Rectal smooth muscle tissue (tissue), 1 donor: ENCODE data around the gene TNNT3.

Experiments
- H3K27ac ChIP-seq: one replicate; pipeline ENCODE4 v1.7.0; 2013; ENCODE audit warnings: low read depth, low read length, inconsistent platforms
- H3K27me3 ChIP-seq: one replicate; pipeline ENCODE4 v1.7.0; 2013; ENCODE audit warnings: low read length; ENCODE audit not compliant: control insufficient read depth, insufficient read depth
- H3K36me3 ChIP-seq: one replicate; pipeline ENCODE4 v1.7.0; 2013; ENCODE audit warnings: low read length; ENCODE audit not compliant: control insufficient read depth, insufficient read depth
- H3K4me1 ChIP-seq: one replicate; pipeline ENCODE4 v1.7.0; 2013; ENCODE audit warnings: low read length; ENCODE audit not compliant: control insufficient read depth, insufficient read depth
- H3K4me3 ChIP-seq: one replicate; pipeline ENCODE4 v1.7.0; 2013; ENCODE audit warnings: low read length
- H3K9ac ChIP-seq: one replicate; pipeline ENCODE4 v1.7.0; 2013; ENCODE audit warnings: low read length

The TNNT3 gene

GRCh38 chr11:1894759-1895158 lies 24.7 kb upstream of the TNNT3 start:
- Histone ChIP-seq H3K4me3 (no peak overlapping the region), H3K27me3 (no peaks in the 10 kb centered on the region), H3K36me3 (no peaks in the 10 kb centered on the region), H3K9ac (no peak overlapping the region), H3K4me1 (no peaks in the 10 kb centered on the region), H3K27ac (no peak overlapping the region)

- H3K27me3 ChIP-seq: no peaks in the 10 kb centered on the region
- no peak overlapping the region for H3K4me3 ChIP-seq
- no peak overlapping the region for H3K9ac ChIP-seq
- H3K4me1 ChIP-seq: no peaks in the 10 kb centered on the region
- H3K36me3 ChIP-seq: no peaks in the 10 kb centered on the region
- H3K27ac ChIP-seq: no peak overlapping the region
These were observed 23.0 kb upstream of the TNNT3 start for GRCh38 chr11:1896468-1896867.

- H3K9ac ChIP-seq: no peak overlapping the region
- H3K27me3 ChIP-seq: no peaks in the 10 kb centered on the region
- H3K4me3 ChIP-seq: peak overlapping the region; percentile 22
- no peak overlapping the region for H3K27ac ChIP-seq
- H3K4me1 ChIP-seq: no peaks in the 10 kb centered on the region
- H3K36me3 ChIP-seq: no peaks in the 10 kb centered on the region
These were observed 22.6 kb upstream of the TNNT3 start for GRCh38 chr11:1896923-1897322.

GRCh38 chr11:1899090-1899489 lies 20.4 kb upstream of the TNNT3 start:
- Histone ChIP-seq H3K4me1 (no peaks in the 10 kb centered on the region), H3K27ac (no peak overlapping the region), H3K36me3 (no peaks in the 10 kb centered on the region), H3K9ac (no peak overlapping the region), H3K27me3 (no peaks in the 10 kb centered on the region), H3K4me3 (no peak overlapping the region)

GRCh38 chr11:1899686-1900085 lies 19.8 kb upstream of the TNNT3 start:
- Histone ChIP-seq H3K9ac (no peak overlapping the region), H3K4me3 (no peak overlapping the region), H3K27me3 (no peaks in the 10 kb centered on the region), H3K4me1 (no peaks in the 10 kb centered on the region), H3K36me3 (no peaks in the 10 kb centered on the region), H3K27ac (no peak overlapping the region)

GRCh38 chr11:1906181-1906580 lies 13.3 kb upstream of the TNNT3 start:
- Histone ChIP-seq H3K4me1 (no peaks in the 10 kb centered on the region), H3K36me3 (no peaks in the 10 kb centered on the region), H3K27ac (peak overlapping the region; percentile 17), H3K4me3 (no peak overlapping the region), H3K9ac (no peak overlapping the region), H3K27me3 (no peaks in the 10 kb centered on the region)

- Histone ChIP-seq H3K9ac (no peak overlapping the region), H3K27me3 (no peaks in the 10 kb centered on the region), H3K4me3 (no peak overlapping the region), H3K4me1 (no peaks in the 10 kb centered on the region), H3K27ac (peak overlapping the region; percentile 15), H3K36me3 (no peaks in the 10 kb centered on the region)
These were observed 12.7 kb upstream of the TNNT3 start for GRCh38 chr11:1906611-1907423.

- Histone ChIP-seq H3K9ac (no peak overlapping the region), H3K27ac (peak overlapping the region; percentile 37), H3K27me3 (no peaks in the 10 kb centered on the region), H3K4me1 (no peaks in the 10 kb centered on the region), H3K4me3 (no peak overlapping the region), H3K36me3 (no peaks in the 10 kb centered on the region)
These were observed 10.9 kb upstream of the TNNT3 start for GRCh38 chr11:1908618-1909017.

- H3K27ac ChIP-seq: no peak overlapping the region
- H3K4me3 ChIP-seq: no peak overlapping the region
- no peaks in the 10 kb centered on the region for H3K27me3 ChIP-seq
These were observed 10.0 kb upstream of the TNNT3 start for GRCh38 chr11:1909524-1909923.

GRCh38 chr11:1912289-1912878 lies 7.1 kb upstream of the TNNT3 start:
- H3K4me3 ChIP-seq: no peak overlapping the region
- no peaks in the 10 kb centered on the region for H3K36me3 ChIP-seq
- H3K27ac ChIP-seq: no peak overlapping the region
- no peaks in the 10 kb centered on the region for H3K4me1 ChIP-seq
- no peak overlapping the region for H3K9ac ChIP-seq
- no peaks in the 10 kb centered on the region for H3K27me3 ChIP-seq

More at GRCh38 chr11:1909524-1909923, 10.0 kb upstream of the TNNT3 start:
- H3K36me3 ChIP-seq: no peaks in the 10 kb centered on the region
- H3K9ac ChIP-seq: no peak overlapping the region
- no peaks in the 10 kb centered on the region for H3K4me1 ChIP-seq

GRCh38 chr11:1913271-1914060 lies 6.0 kb upstream of the TNNT3 start:
- H3K27me3 ChIP-seq: no peaks in the 10 kb centered on the region
- no peak overlapping the region for H3K9ac ChIP-seq
- H3K4me1 ChIP-seq: no peaks in the 10 kb centered on the region
- H3K27ac ChIP-seq: no peak overlapping the region
- no peaks in the 10 kb centered on the region for H3K36me3 ChIP-seq
- no peak overlapping the region for H3K4me3 ChIP-seq

GRCh38 chr11:1915795-1916131 lies 3.7 kb upstream of the TNNT3 start:
- H3K36me3 ChIP-seq: no peaks in the 10 kb centered on the region
- no peak overlapping the region for H3K4me3 ChIP-seq
- no peak overlapping the region for H3K27ac ChIP-seq
- H3K27me3 ChIP-seq: no peaks in the 10 kb centered on the region
- no peak overlapping the region for H3K9ac ChIP-seq
- no peaks in the 10 kb centered on the region for H3K4me1 ChIP-seq
